ENCODE results near the gene PRPH. TPM values are rescaled to one million over a fixed set of nuclear protein-coding genes. Genes with fewer than 3 reads are reported as not detected.

PRPH gene
- total and polyA plus RNA-seq, 2 of the 8 experiments (the other 6 are each of a cell fraction or from before 2014, with no cell fraction given): 0.79 to 1.4 TPM

- Histone ChIP-seq H3K4me2 (ENCODE audit: insufficient read depth in 1 of 2, low read depth in 2 of 2, low read length in 2 of 2) (no peak overlapping the region), H2BK15ac (ENCODE audit: low read length) (no peak overlapping the region), H4K5ac (ENCODE audit: insufficient read length, low read depth, low read length) (no peak overlapping the region), H3K36me3 (ENCODE audit: control insufficient read depth in 2 of 4, insufficient read depth in 4 of 4, low read length in 3 of 4) (peaks cover 5 to 32% (median 22%) of the 10 kb centered on the region in 4 experiments; a peak in 7 of 8 replicates), H3K27me3 (replicated peaks in 1 of 4; ENCODE audit: control insufficient read depth in 3 of 4, extremely low read depth in 1 of 4, insufficient read depth in 3 of 4, low read length in 3 of 4) (peaks cover 25 to 42% (median 35%) of the 10 kb centered on the region in 4 experiments), H3K4me3 (ENCODE audit: extremely low read depth in 1 of 4, insufficient read depth in 2 of 4, low read depth in 3 of 4, low read length in 4 of 4) (no peak overlapping the region), H3K79me1 (ENCODE audit: low read depth, low read length) (no peaks in the 10 kb centered on the region), H3K9me3 (ENCODE audit: insufficient read depth in 2 of 2, low read depth in 1 of 2, low read length in 1 of 2) (peaks cover 0 to 2% of the 10 kb centered on the region in 2 experiments; a peak in 1 of 4 replicates), H3K4ac (replicated peaks; ENCODE audit: insufficient read length, low read depth, low read length) (no peak overlapping the region), H3K23ac (ENCODE audit: insufficient read length) (no peak overlapping the region), H2AK5ac (ENCODE audit: low read depth, low read length) (no peak overlapping the region), H3K27ac (ENCODE audit: low read depth, low read length) (no peak overlapping the region), H3K9ac (replicated peaks in 1 of 4; ENCODE audit: extremely low read depth in 1 of 4, low read depth in 3 of 4, low read length in 3 of 4) (no peak overlapping the region), H4K20me1 (replicated peaks in 1 of 2; ENCODE audit: control insufficient read depth in 1 of 2, insufficient read depth in 2 of 2, low read length in 2 of 2) (peaks cover 8 to 9% of the 10 kb centered on the region in 2 experiments), H3K4me1 (replicated peaks in 1 of 4; ENCODE audit: control insufficient read depth in 3 of 4, insufficient read depth in 4 of 4, low read length in 3 of 4) (no peaks in the 10 kb centered on the region; a peak in 1 of 7 replicates), H3K18ac (ENCODE audit: extremely low read depth, low read length) (no peak overlapping the region), H3K79me2 (ENCODE audit: control insufficient read depth in 1 of 2, insufficient read depth in 2 of 2, low read length in 2 of 2) (no peaks in the 10 kb centered on the region), H2BK20ac (ENCODE audit: low read length) (no peak overlapping the region), H2BK120ac (replicated peaks; ENCODE audit: low read depth, low read length) (no peak overlapping the region), H3K56ac (replicated peaks; ENCODE audit: insufficient read length, low read depth, low read length) (no peak overlapping the region), H2BK12ac (ENCODE audit: low read depth, low read length) (no peak overlapping the region), H3K23me2 (ENCODE audit: low read depth, low read length) (peaks cover 2% of the 10 kb centered on the region; the same call in 1 of the 2 replicates), H2BK5ac (ENCODE audit: low read depth, low read length) (no peak overlapping the region), H4K8ac (ENCODE audit: extremely low read depth, insufficient read depth, low read length) (no peak overlapping the region), H2AFZ (ENCODE audit: low read length) (no peak overlapping the region), H3K14ac (ENCODE audit: insufficient read length) (no peak overlapping the region), H4K91ac (replicated peaks; ENCODE audit: insufficient read length, low read length) (no peak overlapping the region)
- ChIA-PET POLR2A (ENCODE audit: partially characterized antibody) (interaction anchor here (1.0 to 6.2 kb wide), 7 partner anchors 8 to 186 kb away, joined by 3 to 37 read pairs (median 8); partner anchors contain the start of genes DNAJC22, PRPH and TROAP), CTCF (ENCODE audit: partially characterized antibody) (interaction anchor here (0.6 to 12.7 kb wide), 28 partner anchors 7 to 287 kb away, joined by 3 to 276 read pairs (median 6); partner anchors contain the start of genes DNAJC22, PRPH and TROAP)
- no peak for DNase-seq (ENCODE audit: low read depth in 1 of 2, low spot score in 2 of 2)
- FAIRE-seq: no peak
- WGBS, 2 experiments (ENCODE audit: extremely low coverage in 1 of 2, insufficient coverage in 1 of 2, insufficient read length in 1 of 2, insufficient replicate concordance in 2 of 2, low coverage in 1 of 2, low lambda C conversion rate in 2 of 2, missing lambda C conversion rate in 1 of 2): 85% methylated on average over 11 of the region's 14 CpGs; no CpG with 5 or more reads in 1 of the 2 experiments
- TF ChIP-seq POU5F1 (IDR thresholded peaks at IDR 0.05; ENCODE audit: low read depth, low read length): no peak
- TF ChIP-seq NRF1 (IDR thresholded peaks at IDR 0.05; ENCODE audit: low read depth, low read length): no peak
- no peak for TF ChIP-seq BRCA1 (IDR thresholded peaks at IDR 0.05; ENCODE audit: low read depth, low read length)
- TF ChIP-seq EZH2 (IDR thresholded peaks at IDR 0.05; ENCODE audit: low read depth, low read length, severe bottlenecking): no peak
Observed at GRCh38 chr12:49330631-49331379, 35.9 kb downstream of the PRPH start.

Data from H1 (cell line).